OCI-LY3 (cell line): ENCODE results near the gene MUC2.

Experiments
- H2AFZ ChIP-seq: fragments of 200-600, 300-600 bp; shearing (Covaris generic); 2 replicates; pipeline ENCODE4 v1.6.0; 2014; ENCODE audit warnings: antibody characterized with exemption, low read depth, low read length
- H3K27ac ChIP-seq: fragments of 200-600, 300-600 bp; sonication (generic); 2 replicates; pipeline ENCODE4 v1.5.1; 2014; ENCODE audit warnings: mild to moderate bottlenecking, low read length, moderate library complexity, mixed read lengths
- H3K27me3 ChIP-seq: fragments of 200-600, 300-600 bp; sonication (generic); 2 replicates; pipeline ENCODE4 v1.6.1; 2014; ENCODE audit warnings: low read depth, low read length, mixed read lengths
- H3K36me3 ChIP-seq: fragments of 200-600, 300-600 bp; sonication (generic); replicated peaks from 2 replicates; pipeline ENCODE3; 2014; ENCODE audit warnings: low read depth, low read length, mixed read lengths
- H3K4me1 ChIP-seq: fragments of 300-600, 200-600 bp; sonication (generic); 2 replicates; pipeline ENCODE4 v1.6.1; 2014; ENCODE audit warnings: low read length, mixed read lengths
- H3K4me2 ChIP-seq: fragments of 200-600, 300-600 bp; sonication (generic); 2 replicates; pipeline ENCODE4 v1.6.1; 2014; ENCODE audit warnings: low read length, mixed read lengths
- H3K4me3 ChIP-seq: fragments of 300-600, 200-600 bp; sonication (generic); 2 replicates; pipeline ENCODE4 v1.5.1; 2014; ENCODE audit warnings: antibody characterized with exemption, mild to moderate bottlenecking, low read length, moderate library complexity
- H3K79me2 ChIP-seq: fragments of 300-600, 200-600 bp; shearing (Covaris generic); 2 replicates; pipeline ENCODE4 v1.6.1; 2014; ENCODE audit warnings: mild to moderate bottlenecking, low read length, mixed read lengths
- H3K9ac ChIP-seq: fragments of 300-600, 200-600 bp; shearing (Covaris generic); 2 replicates; pipeline ENCODE4 v1.6.0; 2014; ENCODE audit warnings: mild to moderate bottlenecking, low read length, moderate library complexity
- H3K9me3 ChIP-seq: fragments of 200-600, 300-600 bp; shearing (Covaris generic); 2 replicates; pipeline ENCODE4 v1.6.1; 2014; ENCODE audit warnings: low read length, mixed read lengths; ENCODE audit not compliant: insufficient read depth
- H4K20me1 ChIP-seq: fragments of 200-600, 300-600 bp; sonication (generic); 2 replicates; pipeline ENCODE4 v1.6.1; 2016; ENCODE audit warnings: low read length, mixed read lengths; ENCODE audit not compliant: insufficient read depth
- CTCF ChIP-seq: fragments of 200-600, 300-600 bp; sonication (generic); IDR thresholded peaks from 2 replicates; pipeline ENCODE4 v1.5.1; 2014; ENCODE audit warnings: antibody characterized with exemption, low read length, low read depth
- EZH2phosphoT487 ChIP-seq: fragments of 200-600 bp; shearing (Covaris generic); IDR thresholded peaks from 2 replicates; pipeline ENCODE4 v1.6.1; 2018; ENCODE audit warnings: antibody characterized with exemption, mixed run types, low read depth

MUC2 gene

GRCh38 chr11:1074244-1075221 lies at the start of gene MUC2:
TSS of gene MUC2 (plus strand) at chr11:1074874.
- Histone ChIP-seq H4K20me1 (no peaks in the 10 kb centered on the region), H3K27me3 (no peaks in the 10 kb centered on the region), H3K9ac (no peak within 1 kb of the TSS), H3K27ac (no peak within 1 kb of the TSS), H3K36me3 (no peaks in the 10 kb centered on the region), H3K4me3 (no peak within 1 kb of the TSS), H2AFZ (no peak within 1 kb of the TSS), H3K4me1 (no peaks in the 10 kb centered on the region), H3K4me2 (no peak within 1 kb of the TSS), H3K79me2 (no peaks in the 10 kb centered on the region), H3K9me3 (no peaks in the 10 kb centered on the region)
- no peak for TF ChIP-seq EZH2phosphoT487
- TF ChIP-seq CTCF: no peak

DNA sequence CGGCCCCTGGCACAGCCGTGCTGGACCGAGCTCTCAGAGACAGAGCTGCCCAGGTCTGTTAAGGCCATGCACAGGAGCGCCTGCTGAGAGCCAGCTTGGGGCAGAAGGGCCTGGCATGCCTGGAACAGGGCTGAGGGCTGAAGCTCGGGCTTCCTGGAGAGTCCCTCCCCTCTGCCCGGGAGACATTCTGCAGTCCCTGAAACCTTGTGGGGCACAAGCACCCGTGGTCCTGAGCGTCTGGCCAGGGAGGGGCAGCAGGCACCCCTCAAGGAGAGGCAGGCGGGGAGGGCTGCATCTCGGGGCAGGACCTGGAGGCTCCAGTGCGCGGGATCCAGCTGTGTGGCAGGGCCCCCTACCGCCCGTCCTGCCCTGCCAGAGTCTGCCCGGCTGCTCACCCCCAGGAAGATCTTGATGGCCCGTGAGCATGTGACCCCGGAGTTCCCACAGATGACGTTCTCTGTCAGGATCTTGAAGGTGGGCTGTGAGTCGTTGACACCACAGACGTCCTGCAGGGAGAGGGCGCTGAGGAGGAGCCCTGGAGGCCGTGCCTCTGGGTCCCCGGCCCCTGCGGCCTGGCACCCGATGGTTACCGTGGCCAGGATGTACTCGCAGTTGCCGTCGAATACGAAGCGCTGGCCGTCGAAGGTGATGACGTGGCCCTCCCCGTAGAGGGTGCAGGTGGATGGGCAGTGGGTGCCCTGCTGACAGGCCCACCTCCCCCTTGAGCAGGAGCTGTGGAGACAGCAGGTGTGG lies 49.1 kb upstream of the MUC2 start:
- Histone ChIP-seq H3K36me3 (no peaks in the 10 kb centered on the region), H3K27me3 (no peaks in the 10 kb centered on the region), H4K20me1 (no peaks in the 10 kb centered on the region; the same call in 1 of the 2 replicates), H3K4me1 (no peaks in the 10 kb centered on the region), H3K9me3 (no peaks in the 10 kb centered on the region), H3K4me3 (no peak overlapping the region), H3K4me2 (no peak overlapping the region), H3K27ac (no peak overlapping the region), H3K9ac (no peak overlapping the region), H2AFZ (no peak overlapping the region), H3K79me2 (no peaks in the 10 kb centered on the region)
- TF ChIP-seq CTCF (no peak), EZH2phosphoT487 (no peak)

DNA sequence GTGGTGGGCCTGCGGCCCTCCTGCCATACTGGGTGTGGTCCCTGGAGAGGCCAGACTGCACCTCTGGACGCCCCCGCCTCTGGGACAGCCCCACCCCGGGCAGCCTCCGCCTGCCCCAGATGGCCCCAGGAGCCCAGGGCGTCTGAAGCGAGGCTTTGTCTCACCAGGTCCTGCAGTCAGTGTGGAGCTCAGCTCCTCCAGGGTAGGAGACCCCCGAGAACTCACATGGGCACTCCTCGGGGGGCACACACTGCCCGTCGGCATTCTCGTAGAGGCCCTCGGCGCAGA lies 48.6 kb upstream of the MUC2 start:
- Histone ChIP-seq H2AFZ (no peak overlapping the region), H3K27me3 (no peaks in the 10 kb centered on the region), H3K27ac (no peak overlapping the region), H3K4me3 (no peak overlapping the region), H3K36me3 (no peaks in the 10 kb centered on the region), H3K9ac (no peak overlapping the region), H3K4me2 (no peak overlapping the region), H3K4me1 (no peaks in the 10 kb centered on the region), H4K20me1 (no peaks in the 10 kb centered on the region; the same call in 1 of the 2 replicates), H3K9me3 (no peaks in the 10 kb centered on the region), H3K79me2 (no peaks in the 10 kb centered on the region)
- TF ChIP-seq EZH2phosphoT487 (no peak), CTCF (no peak)
